H9 (cell line): ENCODE data around the gene RPLP2. TPM values are rescaled to one million over a fixed set of nuclear protein-coding genes. Genes with fewer than 3 reads are reported as not detected.

ENCODE experiments used
- DNase-seq: peaks from one replicate; pipeline ENCODE4 v3.0.0-alpha.2; 2017
- H2AFZ ChIP-seq: one replicate; pipeline ENCODE4 v1.6.1; 2013; ENCODE audit warnings: mild to moderate bottlenecking, low read length, control low read depth, moderate library complexity
- H2AK5ac ChIP-seq: 2 replicates; pipeline ENCODE4 v1.6.1; 2013; ENCODE audit warnings: low read length, control low read depth, mixed read lengths; ENCODE audit not compliant: insufficient read length
- H2BK120ac ChIP-seq: one replicate; pipeline ENCODE4 v1.6.1; 2013; ENCODE audit warnings: low read depth, mild to moderate bottlenecking, low read length, control low read depth, inconsistent platforms; ENCODE audit not compliant: poor library complexity, severe bottlenecking
- H2BK12ac ChIP-seq: 2 replicates; pipeline ENCODE4 v1.6.1; 2013; ENCODE audit warnings: low read length, control low read depth, mixed read lengths, low read depth; ENCODE audit not compliant: insufficient read length
- H2BK15ac ChIP-seq: 2 replicates; pipeline ENCODE4 v1.6.1; 2013; ENCODE audit warnings: low read depth, low read length, control low read depth
- H2BK20ac ChIP-seq: one replicate; pipeline ENCODE4 v1.6.1; 2013; ENCODE audit warnings: low read depth, mild to moderate bottlenecking, low read length, control low read depth, inconsistent platforms; ENCODE audit not compliant: poor library complexity, severe bottlenecking
- H2BK5ac ChIP-seq: 2 replicates; pipeline ENCODE4 v1.6.1; 2013; ENCODE audit warnings: low read length, control low read depth, mixed read lengths; ENCODE audit not compliant: insufficient read length
- H3K14ac ChIP-seq: 2 replicates; pipeline ENCODE4 v1.6.1; 2013; ENCODE audit warnings: low read length, control low read depth; ENCODE audit not compliant: insufficient read depth
- H3K18ac ChIP-seq: 2 replicates; pipeline ENCODE4 v1.6.1; 2013; ENCODE audit warnings: low read depth, mild to moderate bottlenecking, mixed read lengths, low read length, control low read depth; ENCODE audit not compliant: insufficient read length
- H3K23ac ChIP-seq: 2 replicates; pipeline ENCODE4 v1.6.1; 2013; ENCODE audit warnings: low read length, control low read depth, mixed read lengths, low read depth; ENCODE audit not compliant: insufficient read length
- H3K23me2 ChIP-seq: 2 replicates; pipeline ENCODE4 v1.6.1; 2013; ENCODE audit warnings: low read depth, mild to moderate bottlenecking, mixed read lengths, low read length, control low read depth; ENCODE audit not compliant: insufficient read length, poor library complexity, severe bottlenecking
- H3K27ac ChIP-seq: 2 replicates; pipeline ENCODE4 v1.5.1; 2013; ENCODE audit warnings: low read length, control low read depth, mixed read lengths, low read depth; ENCODE audit not compliant: insufficient read length
- H3K27me3 ChIP-seq: 2 replicates; pipeline ENCODE4 v1.6.1; 2013; ENCODE audit warnings: low read length, control low read depth, inconsistent platforms; ENCODE audit not compliant: insufficient read depth
- H3K4ac ChIP-seq: 2 replicates; pipeline ENCODE4 v1.6.1; 2013; ENCODE audit warnings: low read depth, mild to moderate bottlenecking, control low read depth, inconsistent platforms, low read length, moderate library complexity
- H3K4me1 ChIP-seq: 2 replicates; pipeline ENCODE4 v1.6.1; 2013; ENCODE audit warnings: low read length, control low read depth, inconsistent platforms; ENCODE audit not compliant: insufficient read depth
- H3K4me2 ChIP-seq: 2 replicates; pipeline ENCODE4 v1.6.1; 2013; ENCODE audit warnings: low read length, control low read depth, mixed read lengths; ENCODE audit not compliant: insufficient read length, insufficient read depth
- H3K56ac ChIP-seq: 2 replicates; pipeline ENCODE4 v1.6.1; 2013; ENCODE audit warnings: low read depth, mild to moderate bottlenecking, mixed read lengths, low read length, control low read depth; ENCODE audit not compliant: insufficient read length
- H3K79me1 ChIP-seq: 2 replicates; pipeline ENCODE4 v1.6.1; 2013; ENCODE audit warnings: low read depth, mild to moderate bottlenecking, moderate library complexity, low read length, control low read depth, inconsistent platforms; ENCODE audit not compliant: insufficient read depth, poor library complexity, severe bottlenecking
- H3K79me2 ChIP-seq: 2 replicates; pipeline ENCODE4 v1.6.1; 2013; ENCODE audit warnings: low read length, control low read depth, inconsistent platforms; ENCODE audit not compliant: insufficient read depth
- H3K9ac ChIP-seq: 2 replicates; pipeline ENCODE4 v1.6.1; 2013; ENCODE audit warnings: low read length, control low read depth, mixed read lengths; ENCODE audit not compliant: insufficient read length; ENCODE audit errors: extremely low read depth
- H3K9me3 ChIP-seq: one replicate; pipeline ENCODE4 v1.6.1; 2013; ENCODE audit warnings: low read depth, low read length, inconsistent platforms; ENCODE audit not compliant: control insufficient read depth
- H3T11ph ChIP-seq: one replicate; pipeline ENCODE4 v1.6.1; 2013; ENCODE audit warnings: mild to moderate bottlenecking, low read length, control low read depth, inconsistent platforms
- H4K20me1 ChIP-seq: one replicate; pipeline ENCODE4 v1.6.1; 2013; ENCODE audit not compliant: control insufficient read depth, insufficient read length, insufficient read depth
- H4K5ac ChIP-seq: 2 replicates; pipeline ENCODE4 v1.6.1; 2013; ENCODE audit warnings: low read depth, mild to moderate bottlenecking, mixed read lengths, low read length, control low read depth; ENCODE audit not compliant: insufficient read length
- H4K8ac ChIP-seq: replicated peaks from 2 replicates; pipeline ENCODE4 v1.6.1; 2013; ENCODE audit warnings: low read length, control low read depth, mixed read lengths, low read depth; ENCODE audit not compliant: insufficient read length
- H4K91ac ChIP-seq: 2 replicates; pipeline ENCODE4 v1.6.1; 2013; ENCODE audit warnings: low read depth, mild to moderate bottlenecking, moderate library complexity, mixed read lengths, low read length, control low read depth; ENCODE audit not compliant: insufficient read length
- H3K27ac Mint-ChIP-seq, 3 experiments: 2 replicates in 2 of 3; 3 replicates in 1 of 3; pipeline ENCODE4 v1.8.0; 2020 to 2021; ENCODE audit warnings: mixed read lengths in 3 of 3, mild to moderate bottlenecking in 1 of 3, moderate library complexity in 1 of 3
- H3K27me3 Mint-ChIP-seq: 2 replicates; pipeline ENCODE4 v1.8.0; 2021; ENCODE audit warnings: low read depth, mild to moderate bottlenecking, moderate library complexity, mixed read lengths
- H3K36me3 Mint-ChIP-seq, 3 experiments: 2 replicates in 2 of 3; 3 replicates in 1 of 3; pipeline ENCODE4 v1.8.0; 2020 to 2021; ENCODE audit warnings: low read depth in 3 of 3, mixed read lengths in 3 of 3; ENCODE audit not compliant: insufficient read depth in 1 of 3
- H3K4me1 Mint-ChIP-seq, 2 experiments: 2 replicates each; pipeline ENCODE4 v1.8.0; 2020; ENCODE audit warnings: mixed read lengths in 2 of 2
- H3K4me3 Mint-ChIP-seq, 2 experiments: 2 replicates in 1 of 2; 3 replicates in 1 of 2; pipeline ENCODE4 v1.8.0; 2020 to 2021; ENCODE audit warnings: mild to moderate bottlenecking in 2 of 2, mixed read lengths in 2 of 2, moderate library complexity in 1 of 2
- H3K9me3 Mint-ChIP-seq, 2 experiments: 2 replicates in 1 of 2; 3 replicates in 1 of 2; pipeline ENCODE4 v1.8.0; 2020; ENCODE audit warnings: mild to moderate bottlenecking in 2 of 2, mixed read lengths in 2 of 2, moderate library complexity in 1 of 2
- CTCF ChIP-seq: fragments of 200-600 bp; sonication (generic); conservative IDR thresholded peaks from 3 replicates; pipeline ENCODE4 v1.8.0; 2021; ENCODE audit warnings: antibody characterized with exemption, mild to moderate bottlenecking
- WGBS: extraction: QIAGEN DNeasy Blood & Tissue Kit; methylation state at CpG from one replicate; pipeline ENCODE4 v1.1.7; 2013; ENCODE audit warnings: missing lambda C conversion rate, low lambda C conversion rate, mixed read lengths; ENCODE audit not compliant: insufficient read length; ENCODE audit errors: extremely low coverage; 5-methylcytosine and 5-hydroxymethylcytosine counted together
- total RNA-seq: library from RNA; stranded (reverse); gene quantifications from 2 replicates; pipeline ENCODE4 v1.2.1, GENCODE V29; 2021

RPLP2 gene
- total RNA-seq, 1 experiment from 2014 or later = 2,138 TPM

GRCh38 chr11:858053-858761 is 48.4 kb downstream of the RPLP2 start:
- peaks cover 21% of the 10 kb centered on the region for H3K27me3 Mint-ChIP-seq
- Histone ChIP-seq H2BK12ac (no peak overlapping the region), H2AK5ac (no peak overlapping the region), H3K9ac (no peak overlapping the region), H3K79me2 (no peaks in the 10 kb centered on the region), H3K4me2 (no peak overlapping the region), H3K23ac (no peak overlapping the region), H3T11ph (no peak overlapping the region), H2BK120ac (no peak overlapping the region), H4K91ac (no peak overlapping the region), H2BK20ac (no peak overlapping the region), H3K9me3 (no peaks in the 10 kb centered on the region), H4K20me1 (no peaks in the 10 kb centered on the region), H3K27me3 (no peaks in the 10 kb centered on the region), H3K4ac (no peak overlapping the region), H3K56ac (no peak overlapping the region), H3K4me1 (no peaks in the 10 kb centered on the region; the same call in 1 of the 2 replicates), H3K23me2 (no peaks in the 10 kb centered on the region), H2AFZ (no peak overlapping the region), H3K27ac (no peak overlapping the region), H4K5ac (no peak overlapping the region), H3K79me1 (no peaks in the 10 kb centered on the region), H4K8ac (no peak overlapping the region), H2BK15ac (no peak overlapping the region), H2BK5ac (no peak overlapping the region), H3K14ac (no peak overlapping the region), H3K18ac (no peak overlapping the region)
- no peak for TF ChIP-seq CTCF
- H3K4me1 Mint-ChIP-seq = peaks cover 17 to 65% of the 10 kb centered on the region in 2 experiments
- H3K9me3 Mint-ChIP-seq = no peaks in the 10 kb centered on the region
- no peak overlapping the region; a peak in 1 of 7 replicates for H3K27ac Mint-ChIP-seq
- no CpG with 5 or more reads among the region's 27 CpGs for WGBS
- no peak overlapping the region for H3K4me3 Mint-ChIP-seq
- no peak for DNase-seq
- peaks cover 0 to 13% (median 0%) of the 10 kb centered on the region in 3 experiments; a peak in 3 of 7 replicates for H3K36me3 Mint-ChIP-seq
